Measurements from ENCODE around the gene GRIP1.

Gene GRIP1

GRCh38 chr12:66598608-66599007 lies 80.3 kb downstream of the GRIP1 start:
- DNase-seq: no peak

GRCh38 chr12:66598079-66598478 lies 80.8 kb downstream of the GRIP1 start:
- DNase-seq: no peak

- DNase-seq: no peak
These were observed 82.7 kb downstream of the GRIP1 start for GRCh38 chr12:66596199-66596598.

GRCh38 chr12:66594688-66595087 lies 84.2 kb downstream of the GRIP1 start:
- DNase-seq: no peak

GRCh38 chr12:66590275-66590985 lies 88.4 kb downstream of the GRIP1 start:
- DNase-seq: no peak

- DNase-seq: no peak
These were observed 89.8 kb downstream of the GRIP1 start for GRCh38 chr12:66589095-66589494.

GRCh38 chr12:66587912-66588311 lies 91.0 kb downstream of the GRIP1 start:
- no peak for DNase-seq

GRCh38 chr12:66584673-66585072 lies 94.2 kb downstream of the GRIP1 start:
- DNase-seq: no peak

GRCh38 chr12:66573605-66574004 lies 105.3 kb downstream of the GRIP1 start:
- no peak for DNase-seq

- DNase-seq: no peak
These were observed 106.0 kb downstream of the GRIP1 start for GRCh38 chr12:66572845-66573244.

- DNase-seq: no peak
These were observed 107.4 kb downstream of the GRIP1 start for GRCh38 chr12:66571361-66571915.

GRCh38 chr12:66563220-66563619 lies 115.7 kb downstream of the GRIP1 start:
- DNase-seq: no peak

GRCh38 chr12:66555113-66555512 lies 123.8 kb downstream of the GRIP1 start:
- no peak for DNase-seq

- DNase-seq: no peak
These were observed 126.2 kb downstream of the GRIP1 start for GRCh38 chr12:66552716-66553115.

- DNase-seq: no peak
These were observed 128.2 kb downstream of the GRIP1 start for GRCh38 chr12:66550626-66551025.

GRCh38 chr12:66549050-66549389 lies 129.9 kb downstream of the GRIP1 start:
- DNase-seq: no peak

- DNase-seq: no peak
These were observed 130.4 kb downstream of the GRIP1 start for GRCh38 chr12:66548338-66549049.

GRCh38 chr12:66541426-66541825 lies 137.4 kb downstream of the GRIP1 start:
- DNase-seq: no peak

GRCh38 chr12:66539431-66539830 lies 139.4 kb downstream of the GRIP1 start:
- DNase-seq: no peak

- DNase-seq: no peak
These were observed 139.9 kb downstream of the GRIP1 start for GRCh38 chr12:66538970-66539369.

- DNase-seq: no peak
These were observed 141.0 kb downstream of the GRIP1 start for GRCh38 chr12:66537876-66538275.

GRCh38 chr12:66533767-66534166 lies 145.1 kb downstream of the GRIP1 start:
- DNase-seq: no peak

GRCh38 chr12:66531766-66532165 lies 147.1 kb downstream of the GRIP1 start:
- DNase-seq: no peak

- no peak for DNase-seq
These were observed 148.9 kb downstream of the GRIP1 start for GRCh38 chr12:66529934-66530333.
